NB4 (cell line): Measurements from ENCODE around the gene EMP1.

ENCODE experiments used
- DNase-seq: peaks from one replicate; pipeline ENCODE4 v3.0.0; 2010; ENCODE audit warnings: low read depth
- H3K4me3 ChIP-seq: one replicate; pipeline ENCODE4 v1.5.1; 2011; ENCODE audit warnings: mild to moderate bottlenecking, low read depth, low read length, moderate library complexity
- MYC ChIP-seq: IDR thresholded peaks from 2 replicates; pipeline ENCODE4 v1.6.1; 2011; ENCODE audit warnings: low read depth, low read length
- POLR2A ChIP-seq: IDR thresholded peaks from 2 replicates; pipeline ENCODE4 v1.6.1; 2011; ENCODE audit warnings: mild to moderate bottlenecking; ENCODE audit not compliant: insufficient read length; ENCODE audit errors: extremely low read depth
- TF ChIP-seq, protein P1 (sequence below): IDR thresholded peaks from one replicate; pipeline ENCODE4 v1.5.1; 2012; ENCODE audit warnings: low read depth, low read length
- TF ChIP-seq, protein P2 (sequence below): IDR thresholded peaks from 2 replicates; pipeline ENCODE4 v1.6.1; 2011; ENCODE audit warnings: low read depth, low read length

EMP1 gene

DNA sequence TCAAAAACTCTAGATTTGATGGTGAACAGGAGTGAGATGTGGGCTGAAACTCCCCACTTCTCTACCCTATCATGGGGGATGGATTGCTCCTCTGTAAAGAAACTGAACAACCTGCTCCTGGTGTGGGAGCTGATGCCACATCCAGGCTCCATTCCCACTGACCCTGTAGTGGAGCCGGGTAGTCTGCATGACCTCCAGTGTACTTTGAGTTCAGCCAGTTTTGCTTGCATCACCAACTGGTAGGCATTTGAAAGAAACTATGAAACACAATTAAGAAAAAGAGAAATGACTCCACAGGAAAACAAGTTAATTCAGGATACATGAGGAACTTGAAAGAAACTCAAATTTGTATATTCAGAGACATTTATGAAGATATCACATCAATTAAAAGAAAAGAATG, 27.3 kb upstream of the EMP1 start:
- no peak for DNase-seq
- TF ChIP-seq, protein P1, sequence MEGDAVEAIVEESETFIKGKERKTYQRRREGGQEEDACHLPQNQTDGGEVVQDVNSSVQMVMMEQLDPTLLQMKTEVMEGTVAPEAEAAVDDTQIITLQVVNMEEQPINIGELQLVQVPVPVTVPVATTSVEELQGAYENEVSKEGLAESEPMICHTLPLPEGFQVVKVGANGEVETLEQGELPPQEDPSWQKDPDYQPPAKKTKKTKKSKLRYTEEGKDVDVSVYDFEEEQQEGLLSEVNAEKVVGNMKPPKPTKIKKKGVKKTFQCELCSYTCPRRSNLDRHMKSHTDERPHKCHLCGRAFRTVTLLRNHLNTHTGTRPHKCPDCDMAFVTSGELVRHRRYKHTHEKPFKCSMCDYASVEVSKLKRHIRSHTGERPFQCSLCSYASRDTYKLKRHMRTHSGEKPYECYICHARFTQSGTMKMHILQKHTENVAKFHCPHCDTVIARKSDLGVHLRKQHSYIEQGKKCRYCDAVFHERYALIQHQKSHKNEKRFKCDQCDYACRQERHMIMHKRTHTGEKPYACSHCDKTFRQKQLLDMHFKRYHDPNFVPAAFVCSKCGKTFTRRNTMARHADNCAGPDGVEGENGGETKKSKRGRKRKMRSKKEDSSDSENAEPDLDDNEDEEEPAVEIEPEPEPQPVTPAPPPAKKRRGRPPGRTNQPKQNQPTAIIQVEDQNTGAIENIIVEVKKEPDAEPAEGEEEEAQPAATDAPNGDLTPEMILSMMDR, result no peak
- TF ChIP-seq, protein P2, sequence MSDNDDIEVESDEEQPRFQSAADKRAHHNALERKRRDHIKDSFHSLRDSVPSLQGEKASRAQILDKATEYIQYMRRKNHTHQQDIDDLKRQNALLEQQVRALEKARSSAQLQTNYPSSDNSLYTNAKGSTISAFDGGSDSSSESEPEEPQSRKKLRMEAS, result no peak
- TF ChIP-seq MYC, result no peak
- no peak for TF ChIP-seq POLR2A
- no peak overlapping the region for H3K4me3 ChIP-seq

DNA sequence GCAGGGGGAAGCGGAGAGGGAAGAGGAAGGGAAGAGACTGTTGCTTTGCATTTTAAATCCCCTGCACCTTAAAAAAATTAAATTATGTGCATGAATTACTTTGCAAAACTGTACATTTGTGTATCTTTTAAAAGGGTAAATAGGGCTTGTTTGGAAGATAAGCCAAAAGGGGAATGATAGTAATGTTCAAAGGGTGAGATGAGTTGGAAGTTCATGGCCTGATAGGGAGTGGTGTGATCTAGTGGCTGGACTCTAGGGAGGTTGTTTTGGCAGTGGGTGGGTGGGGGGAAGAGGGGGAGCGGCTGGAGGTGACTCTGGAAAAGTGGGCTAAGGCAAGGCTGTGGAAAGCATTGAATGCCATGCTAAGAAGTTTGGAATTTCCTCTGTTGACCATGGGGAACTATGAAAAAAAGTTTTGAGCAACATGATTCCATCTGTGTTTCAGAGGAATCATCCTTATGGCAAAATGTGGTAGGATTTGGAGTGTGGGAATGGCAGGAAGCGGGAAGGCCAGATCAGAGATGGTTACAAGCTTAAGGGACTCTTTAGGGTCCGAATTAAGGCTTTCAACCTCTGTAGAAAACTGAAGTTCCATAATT, 25.5 kb upstream of the EMP1 start:
- TF ChIP-seq POLR2A (no peak), MYC (no peak)
- TF ChIP-seq, protein P1, result no peak
- TF ChIP-seq, protein P2, result no peak
- DNase-seq, result no peak
- H3K4me3 ChIP-seq, result no peak overlapping the region

DNA sequence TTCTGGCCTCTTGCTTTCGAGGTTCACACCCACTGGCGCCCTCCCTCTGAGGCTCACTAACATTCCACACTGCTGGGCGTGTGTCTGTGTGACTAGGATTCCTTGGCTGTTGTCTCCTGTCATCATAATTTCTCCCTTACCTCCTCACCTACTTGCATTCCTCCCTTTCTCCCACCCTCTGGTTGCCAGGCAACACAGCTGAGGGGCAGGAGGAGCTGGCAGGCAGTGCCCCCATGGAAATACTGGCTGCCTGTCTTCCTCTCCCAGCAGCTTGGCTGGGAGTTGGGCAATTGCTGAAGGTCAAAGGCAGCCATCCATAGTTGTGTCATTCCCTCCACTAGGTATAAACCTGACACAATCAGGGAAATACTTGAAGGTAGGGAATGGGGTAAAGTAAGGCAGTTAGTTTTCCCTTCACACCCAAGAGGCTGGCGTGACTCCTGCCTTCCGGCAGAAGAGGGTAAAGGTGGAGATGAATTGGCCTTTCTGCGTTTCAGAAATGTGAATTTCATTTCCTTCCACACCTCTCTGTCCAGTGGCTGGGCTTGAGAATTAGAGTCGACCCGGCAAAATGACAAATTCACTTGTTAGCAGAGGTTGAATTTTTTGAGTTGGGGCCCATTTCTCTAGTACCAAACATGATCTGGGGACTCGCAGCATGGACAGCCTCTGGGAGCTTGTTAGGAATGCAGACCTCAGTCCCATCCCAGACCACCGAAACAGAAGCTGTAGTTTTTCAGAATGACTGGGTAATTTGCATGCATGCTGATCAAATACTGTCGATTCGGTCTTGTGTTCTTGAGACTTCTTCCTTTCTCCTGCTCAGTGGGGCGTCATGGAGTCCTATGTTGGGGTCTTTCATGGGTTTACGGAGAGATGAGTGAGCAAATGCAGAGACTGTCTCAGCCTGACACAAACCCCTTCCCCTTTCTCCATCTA, 24.3 kb upstream of the EMP1 start:
- TF ChIP-seq POLR2A (no peak), MYC (no peak)
- TF ChIP-seq, protein P1, result no peak
- TF ChIP-seq, protein P2, result no peak
- no peak overlapping the region for H3K4me3 ChIP-seq
- peak; percentile 16 for DNase-seq

DNA sequence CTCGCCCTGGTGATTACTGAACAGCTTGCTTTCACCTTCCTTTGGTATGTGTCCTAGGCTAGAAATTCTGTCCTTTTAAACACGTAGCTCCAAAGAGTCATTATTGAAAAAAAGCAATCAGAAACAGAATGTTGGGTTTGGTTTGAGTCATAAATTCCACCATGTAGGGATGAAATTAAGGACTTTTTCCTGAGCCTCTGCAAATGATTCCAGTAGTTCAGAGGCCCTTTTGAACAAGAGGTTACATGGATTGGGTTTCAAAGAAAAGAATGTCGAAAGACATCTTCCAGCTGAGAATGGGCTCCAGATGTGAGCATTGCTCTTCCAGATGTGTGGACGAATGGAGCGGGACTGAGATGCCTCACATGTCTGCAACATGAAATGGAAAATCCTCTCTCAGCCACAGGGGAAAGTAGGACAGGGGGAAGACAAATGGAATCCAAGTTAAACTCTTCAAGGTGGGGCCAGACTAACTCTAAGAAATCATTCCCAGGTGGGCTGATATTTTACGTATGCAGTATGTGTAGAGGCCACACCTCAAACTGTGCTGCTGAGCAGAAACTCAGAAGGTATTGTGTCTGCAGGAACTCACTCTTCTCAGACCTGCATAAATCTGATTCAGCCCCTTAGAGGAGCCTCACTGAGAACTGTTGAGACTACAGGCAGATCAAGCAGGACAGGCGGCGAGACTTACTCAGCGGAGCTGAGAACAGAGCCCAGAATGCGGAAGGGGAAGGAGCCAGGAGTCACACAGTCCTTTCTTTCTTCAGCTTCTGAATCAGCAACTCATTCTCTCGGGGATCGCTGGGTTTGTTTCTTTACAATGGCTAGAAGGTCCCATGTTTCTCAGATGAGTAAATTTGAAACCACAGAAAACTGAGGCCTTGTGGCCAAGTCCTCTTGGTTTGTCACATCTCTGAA, 23.3 kb upstream of the EMP1 start:
- TF ChIP-seq POLR2A, result no peak
- TF ChIP-seq, protein P2, result no peak
- no peak for TF ChIP-seq MYC
- TF ChIP-seq, protein P1, result no peak
- H3K4me3 ChIP-seq, result no peak overlapping the region
- peak; percentile 63 for DNase-seq

DNA sequence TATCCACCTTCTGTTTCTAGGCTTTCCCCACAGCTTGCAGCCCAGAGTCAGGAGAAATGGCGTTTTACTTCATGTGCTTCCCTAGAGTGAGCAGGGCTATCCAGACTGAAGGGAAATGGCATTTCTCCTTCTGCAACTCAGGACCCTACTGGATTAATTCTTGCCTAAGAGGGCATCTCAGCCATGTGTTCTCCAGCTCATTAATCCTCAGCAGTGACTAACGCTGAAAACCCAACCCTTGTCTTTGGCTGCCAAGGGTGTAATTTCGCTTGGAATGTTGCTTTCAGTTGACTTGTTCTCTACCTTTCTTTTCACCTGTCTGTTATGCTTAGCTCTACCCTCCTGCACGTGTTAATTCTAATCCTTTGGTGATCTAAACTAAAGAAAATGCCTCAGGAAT, 21.0 kb upstream of the EMP1 start:
- peak; percentile 25 for DNase-seq
- TF ChIP-seq POLR2A, result no peak
- no peak for TF ChIP-seq MYC
- TF ChIP-seq, protein P1, result no peak
- TF ChIP-seq, protein P2, result no peak
- no peak overlapping the region for H3K4me3 ChIP-seq
